D721Med (cell line): ENCODE measurements around the gene SLC7A1.

Experiments used
- DNase-seq: peaks from one replicate; pipeline ENCODE4 v3.0.0; 2011; ENCODE audit warnings: low spot score; ENCODE audit not compliant: insufficient read length
- FAIRE-seq: peaks from 2 replicates; lab custom pipeline; 2011; peaks lifted over from hg19 to GRCh38; lab: Jason Lieb, UNC
- TF ChIP-seq, protein P1 (sequence below): IDR thresholded peaks from 2 replicates; pipeline ENCODE4 v1.5.1; 2012; ENCODE audit warnings: mild to moderate bottlenecking, control low read depth; ENCODE audit not compliant: insufficient read depth; ENCODE audit errors: missing control alignments

SLC7A1 gene

DNA sequence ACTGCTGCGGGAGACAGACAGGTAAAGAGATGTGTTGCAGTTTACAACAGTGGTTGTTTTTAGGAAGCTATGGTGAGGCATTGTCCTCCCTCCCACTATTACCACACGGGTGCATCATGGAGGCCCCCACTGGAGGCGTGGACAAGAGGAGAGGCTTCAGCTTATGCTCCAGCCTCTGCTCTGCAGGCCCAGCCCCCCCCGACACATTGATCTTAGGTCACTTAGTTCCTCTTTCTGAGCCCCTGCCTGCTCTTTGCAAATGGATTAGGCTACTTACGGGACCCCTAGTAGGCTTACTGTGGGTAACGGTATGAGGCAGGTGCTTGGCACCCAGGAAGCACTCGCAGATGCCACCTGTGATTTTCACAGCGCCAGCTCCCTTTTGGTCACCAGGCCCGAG lies 123.9 kb downstream of the SLC7A1 start:
- TF ChIP-seq, protein P1, sequence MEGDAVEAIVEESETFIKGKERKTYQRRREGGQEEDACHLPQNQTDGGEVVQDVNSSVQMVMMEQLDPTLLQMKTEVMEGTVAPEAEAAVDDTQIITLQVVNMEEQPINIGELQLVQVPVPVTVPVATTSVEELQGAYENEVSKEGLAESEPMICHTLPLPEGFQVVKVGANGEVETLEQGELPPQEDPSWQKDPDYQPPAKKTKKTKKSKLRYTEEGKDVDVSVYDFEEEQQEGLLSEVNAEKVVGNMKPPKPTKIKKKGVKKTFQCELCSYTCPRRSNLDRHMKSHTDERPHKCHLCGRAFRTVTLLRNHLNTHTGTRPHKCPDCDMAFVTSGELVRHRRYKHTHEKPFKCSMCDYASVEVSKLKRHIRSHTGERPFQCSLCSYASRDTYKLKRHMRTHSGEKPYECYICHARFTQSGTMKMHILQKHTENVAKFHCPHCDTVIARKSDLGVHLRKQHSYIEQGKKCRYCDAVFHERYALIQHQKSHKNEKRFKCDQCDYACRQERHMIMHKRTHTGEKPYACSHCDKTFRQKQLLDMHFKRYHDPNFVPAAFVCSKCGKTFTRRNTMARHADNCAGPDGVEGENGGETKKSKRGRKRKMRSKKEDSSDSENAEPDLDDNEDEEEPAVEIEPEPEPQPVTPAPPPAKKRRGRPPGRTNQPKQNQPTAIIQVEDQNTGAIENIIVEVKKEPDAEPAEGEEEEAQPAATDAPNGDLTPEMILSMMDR, result no peak
- DNase-seq (no peak), FAIRE-seq (no peak)

DNA sequence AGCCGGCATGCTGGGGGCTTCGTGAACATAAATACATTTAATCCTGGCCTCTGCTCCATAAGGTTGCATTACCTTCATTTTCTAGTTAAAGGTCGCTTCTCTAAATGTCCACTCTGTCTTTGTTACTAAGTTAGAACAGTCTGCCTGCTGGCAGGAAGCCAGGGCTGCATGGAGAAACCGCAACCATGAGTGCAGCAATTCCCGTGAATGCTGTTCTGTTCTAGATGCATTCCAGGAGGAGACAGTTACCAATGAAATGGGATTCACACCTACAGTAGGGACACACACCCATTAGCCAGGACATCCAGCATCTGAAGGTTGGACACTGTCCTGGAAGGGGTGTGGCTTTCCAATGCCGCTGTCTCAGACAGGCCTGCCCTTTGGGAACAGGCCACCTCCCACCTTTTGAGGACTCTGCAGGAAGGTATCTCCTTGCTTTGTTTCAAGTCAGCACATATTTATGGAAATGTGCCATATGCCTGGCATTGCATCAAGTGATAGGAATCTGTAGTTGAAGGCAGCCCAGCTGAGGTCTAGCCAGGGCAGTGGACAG lies 129.7 kb downstream of the SLC7A1 start:
- DNase-seq (no peak), FAIRE-seq (no peak)
- TF ChIP-seq, protein P1, result no peak

DNA sequence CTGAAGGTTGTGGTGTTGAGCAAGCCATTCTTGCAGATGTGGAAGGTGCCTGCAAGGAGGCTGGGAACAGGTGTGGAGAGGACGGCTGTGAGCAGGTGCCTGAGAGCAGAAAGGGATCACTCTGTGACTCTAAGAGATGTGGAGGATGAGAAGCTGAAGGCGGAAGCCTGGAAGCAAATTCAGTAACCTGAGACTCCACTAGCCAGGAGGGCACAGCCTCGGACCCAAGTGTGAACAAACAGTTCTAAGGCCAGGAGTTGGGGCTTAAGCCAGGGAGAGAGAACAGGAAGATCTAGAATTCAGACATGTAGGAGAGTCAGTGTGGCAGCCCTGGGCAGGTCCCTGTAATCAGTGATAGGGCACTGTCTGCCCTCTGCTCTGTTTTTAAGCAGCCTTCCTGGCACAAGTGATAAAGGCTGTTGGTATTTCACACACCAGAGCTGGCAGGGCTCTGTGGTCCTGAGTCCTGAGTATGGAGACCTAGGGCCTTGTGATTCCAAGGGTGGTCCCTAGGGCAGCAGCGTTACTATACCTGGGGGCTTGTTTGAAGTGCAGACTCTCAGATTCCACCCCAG lies 131.3 kb downstream of the SLC7A1 start:
- TF ChIP-seq, protein P1, result no peak
- DNase-seq, result no peak
- FAIRE-seq, result no peak

DNA sequence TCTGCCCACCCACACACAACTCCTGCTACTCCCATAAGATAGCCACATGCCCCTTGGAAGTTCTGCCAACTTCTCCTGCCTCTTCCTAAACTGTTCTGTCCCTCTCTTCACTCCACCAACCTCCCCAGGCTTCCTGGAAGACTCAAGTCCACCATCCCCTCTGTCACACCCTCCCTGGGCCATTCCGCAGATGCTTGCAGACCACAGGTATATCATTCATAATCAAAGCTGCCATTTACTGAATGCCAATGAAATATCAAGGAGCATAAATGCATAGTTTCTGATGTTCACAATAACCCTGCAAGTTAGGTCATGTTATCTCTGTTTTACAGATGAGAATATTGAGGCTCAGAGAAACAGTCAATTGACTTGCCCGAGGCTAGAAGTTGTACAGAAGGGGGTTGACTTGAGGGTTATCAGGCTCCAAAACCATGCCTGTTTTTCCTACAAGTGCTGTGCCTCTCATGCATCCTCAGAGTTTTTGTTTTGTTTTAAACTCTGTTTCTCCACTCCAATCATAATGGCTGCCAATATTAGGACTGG lies 135.6 kb downstream of the SLC7A1 start:
- TF ChIP-seq, protein P1, result no peak
- FAIRE-seq (no peak), DNase-seq (no peak)
